Right atrium auricular region (tissue), 2 donors: ENCODE measurements around the gene TOR1A. TPM values are rescaled to one million over a fixed set of nuclear protein-coding genes. Genes with fewer than 3 reads are reported as not detected.
A peak's percentile ranks its signal among the peaks of the same experiment; 100 is the strongest.
"Not testable (repeated sequence)": the region's sequence is repeated elsewhere in the genome, so short reads cannot be mapped to it uniquely, and the experiment has no call there.

Experiments used
- DNase-seq: peaks from one replicate; pipeline ENCODE4 v3.0.0-alpha.2; 2019; ENCODE audit warnings: low spot score
- H3K27ac ChIP-seq, 2 donors: fragments of 200-600 bp; sonication (generic); 1 replicate in 1 of 2; 2 replicates in 1 of 2; pipeline ENCODE4 v1.5.1; 2016 to 2019
- H3K27me3 ChIP-seq, 2 donors: fragments of 200-600 bp; sonication (generic); one replicate each; pipeline versions ENCODE4 v1.5.1 to v1.6.0; 2017 to 2019
- H3K36me3 ChIP-seq: fragments of 200-600 bp; sonication (generic); one replicate; pipeline ENCODE4 v1.5.1; 2016
- H3K4me1 ChIP-seq, 2 donors: fragments of 200-600 bp; sonication (generic); one replicate each; pipeline versions ENCODE4 v1.5.1 to v1.6.0; 2017 to 2019
- H3K4me3 ChIP-seq, 2 donors: fragments of 200-600 bp; sonication (generic); 1 replicate in 1 of 2; 2 replicates in 1 of 2; pipeline ENCODE4 v1.5.1; 2017 to 2019; ENCODE audit warnings: mild to moderate bottlenecking in 1 of 2, moderate library complexity in 1 of 2
- H3K9me3 ChIP-seq, 2 donors: fragments of 200-600 bp; sonication (generic); one replicate each; pipeline ENCODE4 v1.5.1; 2019
- total RNA-seq, 2 donors: library from RNA; depleted of rRNA; stranded (reverse); fragments of >200 nt; gene quantifications; one replicate each; pipeline ENCODE4 v1.1.0, GENCODE V29; 2016
- TF ChIP-seq, protein P1 (sequence below), 2 donors: fragments of 200-600 bp; sonication (generic); IDR thresholded peaks; one replicate each; pipeline ENCODE4 v1.5.1; 2019; ENCODE audit warnings: antibody characterized with exemption in 2 of 2

Gene TOR1A
- total RNA-seq, 2 donors from 2014 or later = 16.1 to 31.9 TPM

DNA sequence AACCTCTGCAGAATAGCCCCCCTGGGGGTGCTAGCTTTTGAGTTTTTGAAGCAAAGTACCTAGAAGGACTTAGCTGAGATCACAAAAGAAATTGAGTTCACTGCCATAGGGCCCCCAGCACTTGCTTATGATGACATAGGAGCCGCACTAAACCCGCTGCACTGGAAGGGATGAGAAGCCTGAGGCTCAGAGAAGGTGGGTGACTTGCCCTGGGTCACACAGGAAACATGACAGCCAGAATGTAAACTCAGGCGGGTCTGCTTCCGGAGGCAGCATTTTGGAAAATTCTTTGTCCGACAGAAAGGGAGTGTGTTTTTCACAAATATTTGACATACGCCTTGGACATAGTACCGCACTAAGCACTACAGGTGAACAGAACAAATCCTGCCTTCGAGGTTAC, 29.4 kb downstream of the TOR1A start:
- Histone ChIP-seq H3K36me3 (no peaks in the 10 kb centered on the region), H3K4me1 (no peaks in the 10 kb centered on the region), H3K27ac (no peak overlapping the region), H3K27me3 (no peaks in the 10 kb centered on the region), H3K9me3 (no peaks in the 10 kb centered on the region), H3K4me3 (no peak overlapping the region)
- TF ChIP-seq, protein P1, sequence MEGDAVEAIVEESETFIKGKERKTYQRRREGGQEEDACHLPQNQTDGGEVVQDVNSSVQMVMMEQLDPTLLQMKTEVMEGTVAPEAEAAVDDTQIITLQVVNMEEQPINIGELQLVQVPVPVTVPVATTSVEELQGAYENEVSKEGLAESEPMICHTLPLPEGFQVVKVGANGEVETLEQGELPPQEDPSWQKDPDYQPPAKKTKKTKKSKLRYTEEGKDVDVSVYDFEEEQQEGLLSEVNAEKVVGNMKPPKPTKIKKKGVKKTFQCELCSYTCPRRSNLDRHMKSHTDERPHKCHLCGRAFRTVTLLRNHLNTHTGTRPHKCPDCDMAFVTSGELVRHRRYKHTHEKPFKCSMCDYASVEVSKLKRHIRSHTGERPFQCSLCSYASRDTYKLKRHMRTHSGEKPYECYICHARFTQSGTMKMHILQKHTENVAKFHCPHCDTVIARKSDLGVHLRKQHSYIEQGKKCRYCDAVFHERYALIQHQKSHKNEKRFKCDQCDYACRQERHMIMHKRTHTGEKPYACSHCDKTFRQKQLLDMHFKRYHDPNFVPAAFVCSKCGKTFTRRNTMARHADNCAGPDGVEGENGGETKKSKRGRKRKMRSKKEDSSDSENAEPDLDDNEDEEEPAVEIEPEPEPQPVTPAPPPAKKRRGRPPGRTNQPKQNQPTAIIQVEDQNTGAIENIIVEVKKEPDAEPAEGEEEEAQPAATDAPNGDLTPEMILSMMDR (IDR thresholded peaks at IDR 0.05) = no peak
- DNase-seq = no peak

DNA sequence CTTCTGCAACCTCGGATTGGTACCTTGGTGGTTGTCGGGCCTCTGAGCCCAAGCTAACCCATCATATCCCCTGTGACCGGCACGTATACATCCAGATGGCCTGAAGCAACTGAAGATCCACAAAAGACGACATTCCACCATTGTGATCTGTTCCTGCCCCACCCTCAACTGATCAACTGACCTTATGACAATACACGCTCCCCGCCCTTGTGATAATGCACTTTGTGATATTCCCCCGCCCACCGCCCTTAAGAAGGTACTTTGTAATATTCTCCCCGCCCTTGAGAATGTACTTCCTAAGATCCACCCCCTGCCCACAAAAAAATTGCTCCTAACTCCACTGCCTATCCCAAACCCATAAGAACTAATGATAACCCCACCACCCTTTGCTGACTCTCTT, 37.5 kb downstream of the TOR1A start:
- no peak overlapping the region for H3K4me3 ChIP-seq
- no peaks in the 10 kb centered on the region for H3K27me3 ChIP-seq
- no peaks in the 10 kb centered on the region for H3K4me1 ChIP-seq
- no peaks in the 10 kb centered on the region for H3K36me3 ChIP-seq
- TF ChIP-seq, protein P1 (IDR thresholded peaks at IDR 0.05) = no peak
- DNase-seq = no peak
- H3K27ac ChIP-seq = no peak overlapping the region
- H3K9me3 ChIP-seq = no peaks in the 10 kb centered on the region

DNA sequence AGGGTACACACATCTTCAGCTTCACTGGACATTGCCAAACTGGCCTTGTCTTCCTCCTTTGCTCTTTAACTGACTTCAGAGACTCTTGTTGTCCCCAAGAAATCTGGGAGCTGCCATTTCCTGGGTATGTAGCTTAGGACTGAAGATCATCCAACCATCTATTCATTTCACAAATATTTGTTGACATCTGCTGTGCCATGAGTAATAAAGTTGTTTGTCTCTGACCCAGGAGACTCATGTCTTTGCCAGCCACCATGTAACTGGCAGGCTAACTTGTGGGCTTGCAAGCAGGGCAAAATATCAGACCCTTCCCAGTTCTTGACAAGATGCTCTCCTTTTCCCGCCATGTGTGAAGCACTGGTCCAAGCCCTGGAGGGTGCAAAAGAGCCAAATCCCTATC, 38.1 kb downstream of the TOR1A start:
- Histone ChIP-seq H3K4me3 (no peak overlapping the region), H3K36me3 (no peaks in the 10 kb centered on the region), H3K27ac (no peak overlapping the region), H3K4me1 (no peaks in the 10 kb centered on the region), H3K27me3 (no peaks in the 10 kb centered on the region), H3K9me3 (no peaks in the 10 kb centered on the region)
- TF ChIP-seq, protein P1 (IDR thresholded peaks at IDR 0.05) = no peak
- no peak for DNase-seq

DNA sequence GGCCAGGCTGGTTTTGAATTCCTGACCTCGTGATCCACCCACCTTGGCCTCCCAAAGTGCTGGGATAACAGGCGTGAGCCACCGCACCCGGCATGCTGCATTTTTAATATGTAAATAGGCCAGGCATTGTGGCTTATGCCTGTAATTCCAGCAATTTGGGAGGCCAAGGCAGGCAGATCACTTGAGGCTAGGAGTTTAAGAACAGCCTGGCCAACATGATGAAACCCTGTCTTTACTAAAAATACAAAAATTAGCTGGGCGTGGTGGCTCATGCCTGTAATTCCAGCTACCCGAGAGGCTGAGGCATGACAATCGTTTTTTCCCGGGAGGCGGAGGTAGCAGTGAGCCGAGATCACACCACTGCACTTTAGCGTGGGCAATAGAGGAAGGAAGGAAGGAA, 39.0 kb downstream of the TOR1A start:
- not testable (repeated sequence) for H3K9me3 ChIP-seq, H3K4me1 ChIP-seq, H3K27ac ChIP-seq, H3K36me3 ChIP-seq, DNase-seq, H3K4me3 ChIP-seq, H3K27me3 ChIP-seq

DNA sequence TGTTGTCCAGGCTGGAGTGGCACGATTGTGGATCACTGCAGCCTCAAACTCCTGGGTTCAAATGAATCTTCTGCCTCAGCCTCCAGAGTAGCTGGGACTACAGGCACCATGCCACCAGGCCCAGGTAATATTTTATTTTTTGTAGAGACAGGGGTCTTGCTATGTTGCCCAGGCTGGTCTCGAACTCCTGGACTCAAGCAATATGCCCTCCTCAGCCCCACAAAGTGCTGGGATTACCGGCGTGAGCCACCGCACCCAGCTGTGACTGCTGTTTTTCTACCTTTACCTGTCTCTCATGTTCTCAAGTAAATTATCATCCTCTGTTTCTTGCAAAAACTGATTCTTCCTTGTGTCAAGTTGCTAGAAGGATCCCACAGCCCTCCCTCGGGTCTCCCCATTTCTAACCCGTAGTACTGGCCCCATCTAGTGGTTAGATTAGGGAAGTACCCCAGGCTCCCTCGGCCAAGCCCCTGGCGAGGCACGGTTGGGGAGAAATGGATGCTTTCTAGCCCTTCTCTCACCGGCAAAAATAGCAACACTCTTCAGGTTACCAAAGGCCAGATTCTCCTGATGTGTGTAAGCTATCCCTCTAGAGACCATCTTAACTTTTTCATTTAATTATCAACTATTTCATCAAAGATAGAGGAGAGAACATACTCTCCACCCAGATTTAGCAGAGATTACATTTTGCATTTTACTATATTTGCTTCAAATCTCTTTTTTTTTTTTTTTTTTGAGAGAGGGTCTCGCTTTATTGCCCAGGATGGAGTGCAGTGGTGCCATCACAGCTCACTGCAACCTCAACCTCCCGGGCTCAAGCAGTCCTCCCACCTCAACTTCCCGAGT, 40.2 kb downstream of the TOR1A start:
- Histone ChIP-seq H3K36me3 (no peaks in the 10 kb centered on the region), H3K9me3 (no peaks in the 10 kb centered on the region)

DNA sequence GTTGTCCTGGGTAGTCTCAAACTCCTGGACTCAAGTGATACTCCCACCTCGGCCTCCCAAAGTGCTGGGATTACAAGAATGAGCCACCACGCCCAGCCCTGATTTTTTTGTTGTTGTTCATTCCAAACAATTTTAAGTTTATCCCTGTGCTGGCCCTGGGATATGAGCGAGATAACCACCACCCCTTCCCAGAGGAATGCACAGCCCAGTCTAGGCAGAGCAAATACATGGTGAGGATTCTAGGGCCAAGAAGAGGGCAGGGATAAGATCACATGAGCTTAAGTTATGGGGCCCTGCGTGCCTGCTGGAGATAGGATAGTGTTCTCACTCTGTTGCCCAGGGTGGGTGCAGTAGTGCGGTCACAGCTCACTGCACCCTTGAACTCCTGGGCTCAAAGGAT, 42.0 kb downstream of the TOR1A start:
- Histone ChIP-seq H3K36me3 (no peaks in the 10 kb centered on the region), H3K27ac (no peak overlapping the region), H3K4me3 (no peak overlapping the region), H3K27me3 (no peaks in the 10 kb centered on the region), H3K9me3 (no peaks in the 10 kb centered on the region), H3K4me1 (peaks cover 0 to 9% of the 10 kb centered on the region in 2 donors)
- TF ChIP-seq, protein P1 (IDR thresholded peaks at IDR 0.05) = no peak
- DNase-seq = no peak

More for the DNA sequence above, 40.2 kb downstream of the TOR1A start:
- H3K27ac ChIP-seq = no peak overlapping the region
- no peak overlapping the region for H3K4me3 ChIP-seq
- H3K4me1 ChIP-seq = no peaks in the 10 kb centered on the region
- H3K27me3 ChIP-seq = no peaks in the 10 kb centered on the region
- TF ChIP-seq, protein P1 (IDR thresholded peaks at IDR 0.05) = peak; percentile 82 to 93
- DNase-seq = peak; percentile 84
